ENCODE results near the gene PAQR4.

PAQR4 gene

GRCh38 chr16:2919511-2920255 lies 49.5 kb upstream of the PAQR4 start (continued):
- TF ChIP-seq PATZ1 (tag by site-specific recombination; IDR thresholded peaks at IDR 0.05) (no peak), ZFP37 (tag by site-specific recombination; IDR thresholded peaks at IDR 0.05) (no peak), ZNF558 (tag by site-specific recombination; IDR thresholded peaks at IDR 0.05) (no peak), GFI1B (tag by site-specific recombination; IDR thresholded peaks at IDR 0.05) (no peak), ZNF292 (tag by site-specific recombination; IDR thresholded peaks at IDR 0.05; ENCODE audit: borderline replicate concordance, low read depth) (no peak), ZNF785 (tag by site-specific recombination; IDR thresholded peaks at IDR 0.05) (no peak), ZIC2 (tag by site-specific recombination; IDR thresholded peaks at IDR 0.05) (no peak), BCL6B (tag by site-specific recombination; IDR thresholded peaks at IDR 0.05) (no peak), ZFP41 (tag by site-specific recombination; IDR thresholded peaks at IDR 0.05; ENCODE audit: borderline replicate concordance) (no peak), IKZF3 (tag by site-specific recombination; IDR thresholded peaks at IDR 0.05) (peak; percentile 95), ZNF449 (tag by site-specific recombination; IDR thresholded peaks at IDR 0.05) (no peak), KLF8 (tag by site-specific recombination; IDR thresholded peaks at IDR 0.05) (no peak), ZNF324 (tag by site-specific recombination; IDR thresholded peaks at IDR 0.05) (no peak), ZNF394 (tag by site-specific recombination; IDR thresholded peaks at IDR 0.05; ENCODE audit: borderline replicate concordance) (no peak), ZBTB48 (tag by site-specific recombination; IDR thresholded peaks at IDR 0.05) (no peak), ZNF335 (tag by site-specific recombination; conservative IDR thresholded peaks at IDR 0.05) (peak; percentile 36; the same call in 1 of the 2 replicates), ZNF660 (tag by site-specific recombination; IDR thresholded peaks at IDR 0.05) (0 out of 2 replicates have a peak, but pooled peaks have one; percentile 32), ZNF350 (tag by site-specific recombination; IDR thresholded peaks at IDR 0.05) (no peak), ZNF792 (tag by site-specific recombination; IDR thresholded peaks at IDR 0.05) (no peak), ZNF362 (tag by site-specific recombination; IDR thresholded peaks at IDR 0.05) (peak; percentile 55; the same call in 1 of the 2 replicates), ZNF416 (tag by site-specific recombination; IDR thresholded peaks at IDR 0.05) (no peak), ZNF658 (tag by site-specific recombination; IDR thresholded peaks at IDR 0.05) (no peak), KLF16 (tag by site-specific recombination; IDR thresholded peaks at IDR 0.05) (no peak), TRIM28 (IDR thresholded peaks at IDR 0.05; ENCODE audit: borderline replicate concordance, low read length) (no peak), ZNF555 (tag by site-specific recombination; conservative IDR thresholded peaks at IDR 0.05) (no peak)
- TF ChIP-seq, protein P1, sequence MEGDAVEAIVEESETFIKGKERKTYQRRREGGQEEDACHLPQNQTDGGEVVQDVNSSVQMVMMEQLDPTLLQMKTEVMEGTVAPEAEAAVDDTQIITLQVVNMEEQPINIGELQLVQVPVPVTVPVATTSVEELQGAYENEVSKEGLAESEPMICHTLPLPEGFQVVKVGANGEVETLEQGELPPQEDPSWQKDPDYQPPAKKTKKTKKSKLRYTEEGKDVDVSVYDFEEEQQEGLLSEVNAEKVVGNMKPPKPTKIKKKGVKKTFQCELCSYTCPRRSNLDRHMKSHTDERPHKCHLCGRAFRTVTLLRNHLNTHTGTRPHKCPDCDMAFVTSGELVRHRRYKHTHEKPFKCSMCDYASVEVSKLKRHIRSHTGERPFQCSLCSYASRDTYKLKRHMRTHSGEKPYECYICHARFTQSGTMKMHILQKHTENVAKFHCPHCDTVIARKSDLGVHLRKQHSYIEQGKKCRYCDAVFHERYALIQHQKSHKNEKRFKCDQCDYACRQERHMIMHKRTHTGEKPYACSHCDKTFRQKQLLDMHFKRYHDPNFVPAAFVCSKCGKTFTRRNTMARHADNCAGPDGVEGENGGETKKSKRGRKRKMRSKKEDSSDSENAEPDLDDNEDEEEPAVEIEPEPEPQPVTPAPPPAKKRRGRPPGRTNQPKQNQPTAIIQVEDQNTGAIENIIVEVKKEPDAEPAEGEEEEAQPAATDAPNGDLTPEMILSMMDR (tag by site-specific recombination; IDR thresholded peaks at IDR 0.05), result peak; percentile 60; the same call in 1 of the 2 replicates
- TF ChIP-seq, protein P2, sequence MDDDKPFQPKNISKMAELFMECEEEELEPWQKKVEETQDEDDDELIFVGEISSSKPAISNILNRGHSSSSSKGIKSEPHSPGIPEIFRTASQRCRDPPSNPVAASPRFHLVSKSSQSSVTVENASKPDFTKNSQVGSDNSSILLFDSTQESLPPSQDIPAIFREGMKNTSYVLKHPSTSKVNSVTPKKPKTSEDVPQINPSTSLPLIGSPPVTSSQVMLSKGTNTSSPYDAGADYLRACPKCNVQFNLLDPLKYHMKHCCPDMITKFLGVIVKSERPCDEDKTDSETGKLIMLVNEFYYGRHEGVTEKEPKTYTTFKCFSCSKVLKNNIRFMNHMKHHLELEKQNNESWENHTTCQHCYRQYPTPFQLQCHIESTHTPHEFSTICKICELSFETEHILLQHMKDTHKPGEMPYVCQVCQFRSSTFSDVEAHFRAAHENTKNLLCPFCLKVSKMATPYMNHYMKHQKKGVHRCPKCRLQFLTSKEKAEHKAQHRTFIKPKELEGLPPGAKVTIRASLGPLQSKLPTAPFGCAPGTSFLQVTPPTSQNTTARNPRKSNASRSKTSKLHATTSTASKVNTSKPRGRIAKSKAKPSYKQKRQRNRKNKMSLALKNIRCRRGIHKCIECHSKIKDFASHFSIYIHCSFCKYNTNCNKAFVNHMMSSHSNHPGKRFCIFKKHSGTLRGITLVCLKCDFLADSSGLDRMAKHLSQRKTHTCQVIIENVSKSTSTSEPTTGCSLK (tag by site-specific recombination; IDR thresholded peaks at IDR 0.05), result no peak

Measured in HEK293 (cell line).